Left ventricle myocardium inferior (tissue), 1 donor: ENCODE results near the gene NANOS2. TPM values are rescaled to one million over a fixed set of nuclear protein-coding genes. Genes with fewer than 3 reads are reported as not detected.
"Not testable (repeated sequence)": the region's sequence is repeated elsewhere in the genome, so short reads cannot be mapped to it uniquely, and the experiment has no call there.

ENCODE experiments used
- DNase-seq: peaks from one replicate; pipeline ENCODE4 v3.0.0-alpha.2; 2020
- H3K27ac ChIP-seq: fragments of 200-600 bp; replicated peaks from 2 replicates; pipeline ENCODE4 v1.8.0; 2021
- H3K27me3 ChIP-seq: fragments of 200-600 bp; 2 replicates; pipeline ENCODE4 v1.8.0; 2021; ENCODE audit warnings: low read depth
- H3K36me3 ChIP-seq: fragments of 200-600 bp; 2 replicates; pipeline ENCODE4 v1.8.0; 2021
- H3K4me1 ChIP-seq: fragments of 200-600 bp; 2 replicates; pipeline ENCODE4 v1.8.0; 2021
- H3K4me3 ChIP-seq: fragments of 200-600 bp; 2 replicates; pipeline ENCODE4 v1.8.0; 2021; ENCODE audit warnings: mild to moderate bottlenecking, moderate library complexity
- H3K9me3 ChIP-seq: fragments of 200-600 bp; replicated peaks from 2 replicates; pipeline ENCODE4 v1.8.0; 2021
- intact Hi-C: fragments of 100-400 bp; cut with micrococcal nuclease; formaldehyde crosslinking; loops from one replicate; pipeline ENCODE4 v1.11.0; 2022
- total RNA-seq: library from RNA; stranded (reverse); fragmentation: NEBNext Ultra II Directional; extraction: Animal tissue kit (Norgen Biotek cat#: 25700); gene quantifications from one replicate; pipeline ENCODE4 v1.2.1, GENCODE V29; 2021
- TF ChIP-seq, protein P1 (sequence below): fragments of 200-600 bp; IDR thresholded peaks from 2 replicates; pipeline ENCODE4 v1.8.0; 2021; ENCODE audit warnings: antibody characterized with exemption, mild to moderate bottlenecking, borderline replicate concordance
- donor health status: DM: no; HTN: yes; CAD: no; lungs with severe emphysema.

NANOS2 gene
- total RNA-seq, 1 donor from 2014 or later, result not detected

DNA sequence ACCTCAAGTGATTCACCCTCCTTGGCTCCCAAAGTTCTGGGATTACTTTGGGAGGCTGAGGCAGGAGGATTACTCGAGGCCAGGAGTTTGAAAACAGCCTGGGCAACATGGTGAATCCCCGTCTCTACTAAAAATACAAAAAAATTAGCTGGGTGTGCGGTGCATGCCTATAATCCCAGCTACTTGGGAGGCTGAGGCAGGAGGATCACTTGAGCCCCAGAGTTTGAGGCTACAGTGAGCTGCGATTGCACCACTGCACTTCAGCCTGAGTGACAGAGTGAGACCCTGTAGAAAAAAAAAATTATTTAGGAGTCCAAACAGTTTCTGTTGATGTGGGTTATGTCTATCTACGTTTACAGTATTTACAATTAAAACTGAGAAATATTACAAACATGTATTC is 43.8 kb downstream of the NANOS2 start:
- intact Hi-C loops, result no loop called here
- no peak overlapping the region for H3K27ac ChIP-seq
- DNase-seq, result no peak
- H3K36me3 ChIP-seq, result no peaks in the 10 kb centered on the region
- no peak overlapping the region for H3K4me3 ChIP-seq
- no peaks in the 10 kb centered on the region for H3K4me1 ChIP-seq
- TF ChIP-seq, protein P1, sequence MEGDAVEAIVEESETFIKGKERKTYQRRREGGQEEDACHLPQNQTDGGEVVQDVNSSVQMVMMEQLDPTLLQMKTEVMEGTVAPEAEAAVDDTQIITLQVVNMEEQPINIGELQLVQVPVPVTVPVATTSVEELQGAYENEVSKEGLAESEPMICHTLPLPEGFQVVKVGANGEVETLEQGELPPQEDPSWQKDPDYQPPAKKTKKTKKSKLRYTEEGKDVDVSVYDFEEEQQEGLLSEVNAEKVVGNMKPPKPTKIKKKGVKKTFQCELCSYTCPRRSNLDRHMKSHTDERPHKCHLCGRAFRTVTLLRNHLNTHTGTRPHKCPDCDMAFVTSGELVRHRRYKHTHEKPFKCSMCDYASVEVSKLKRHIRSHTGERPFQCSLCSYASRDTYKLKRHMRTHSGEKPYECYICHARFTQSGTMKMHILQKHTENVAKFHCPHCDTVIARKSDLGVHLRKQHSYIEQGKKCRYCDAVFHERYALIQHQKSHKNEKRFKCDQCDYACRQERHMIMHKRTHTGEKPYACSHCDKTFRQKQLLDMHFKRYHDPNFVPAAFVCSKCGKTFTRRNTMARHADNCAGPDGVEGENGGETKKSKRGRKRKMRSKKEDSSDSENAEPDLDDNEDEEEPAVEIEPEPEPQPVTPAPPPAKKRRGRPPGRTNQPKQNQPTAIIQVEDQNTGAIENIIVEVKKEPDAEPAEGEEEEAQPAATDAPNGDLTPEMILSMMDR, result no peak
- H3K9me3 ChIP-seq, result no peaks in the 10 kb centered on the region
- peaks cover 17% of the 10 kb centered on the region for H3K27me3 ChIP-seq

DNA sequence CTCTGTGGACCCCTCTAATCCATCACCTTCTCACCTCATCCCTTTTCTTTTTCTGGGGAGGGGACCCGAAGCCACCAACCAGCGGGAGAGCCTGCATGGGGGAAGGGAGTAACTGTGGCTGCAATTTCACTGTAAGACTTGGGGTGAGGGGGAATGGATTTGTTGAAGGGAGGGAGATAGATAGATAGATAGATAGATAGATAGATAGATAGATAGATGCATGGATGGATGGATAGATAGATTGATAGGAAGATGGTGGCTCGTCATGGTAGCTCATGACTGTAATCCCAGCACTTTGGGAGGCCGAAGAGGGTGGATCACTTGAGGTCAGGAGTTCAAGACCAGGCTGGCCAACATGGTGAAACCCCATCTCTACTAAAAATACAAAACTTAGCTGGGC is 47.3 kb downstream of the NANOS2 start:
- H3K27ac ChIP-seq, H3K36me3 ChIP-seq, DNase-seq, H3K9me3 ChIP-seq, intact Hi-C loops, H3K4me3 ChIP-seq: not testable (repeated sequence)
- peaks cover 21% of the 10 kb centered on the region for H3K4me1 ChIP-seq
- H3K27me3 ChIP-seq, result peaks cover 40% of the 10 kb centered on the region

DNA sequence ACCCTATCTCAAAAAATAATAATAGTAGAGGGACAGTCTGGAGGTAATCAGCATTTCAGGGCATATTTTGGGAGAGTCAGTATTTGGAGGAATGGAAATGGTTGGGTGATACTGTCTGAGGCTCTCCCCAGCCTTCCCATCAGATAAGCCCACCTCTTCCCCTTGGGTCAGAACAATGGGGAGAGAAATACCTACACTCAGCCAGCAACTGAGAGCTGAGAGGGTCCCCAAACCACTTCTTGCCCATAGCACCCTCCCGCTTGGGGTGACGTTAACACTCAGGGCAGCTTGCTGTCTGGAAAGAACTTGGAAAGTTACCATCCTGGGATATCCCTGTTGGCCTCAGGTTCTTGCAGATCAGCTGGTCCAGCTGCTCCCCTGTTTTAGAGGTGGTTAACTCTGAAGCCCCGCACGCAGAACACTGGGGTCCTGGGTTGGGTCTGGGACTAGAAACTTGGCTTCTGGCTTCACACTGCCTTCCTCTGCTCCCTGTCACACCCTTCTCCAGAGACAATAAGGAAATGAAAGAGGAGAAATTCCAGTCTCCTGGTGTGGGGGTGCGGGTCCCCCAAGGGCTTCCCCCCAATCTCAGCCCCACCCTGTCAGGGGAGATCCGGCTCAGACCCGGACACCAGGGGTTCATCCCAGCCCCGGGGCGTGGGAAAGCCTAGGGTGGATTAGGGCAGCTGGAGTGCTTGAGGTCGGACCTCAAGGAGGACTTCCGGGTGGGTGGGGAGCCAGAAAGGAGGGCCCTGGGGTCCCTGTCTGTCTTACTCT is 48.0 kb downstream of the NANOS2 start:
- intact Hi-C loops, result no loop called here

DNA sequence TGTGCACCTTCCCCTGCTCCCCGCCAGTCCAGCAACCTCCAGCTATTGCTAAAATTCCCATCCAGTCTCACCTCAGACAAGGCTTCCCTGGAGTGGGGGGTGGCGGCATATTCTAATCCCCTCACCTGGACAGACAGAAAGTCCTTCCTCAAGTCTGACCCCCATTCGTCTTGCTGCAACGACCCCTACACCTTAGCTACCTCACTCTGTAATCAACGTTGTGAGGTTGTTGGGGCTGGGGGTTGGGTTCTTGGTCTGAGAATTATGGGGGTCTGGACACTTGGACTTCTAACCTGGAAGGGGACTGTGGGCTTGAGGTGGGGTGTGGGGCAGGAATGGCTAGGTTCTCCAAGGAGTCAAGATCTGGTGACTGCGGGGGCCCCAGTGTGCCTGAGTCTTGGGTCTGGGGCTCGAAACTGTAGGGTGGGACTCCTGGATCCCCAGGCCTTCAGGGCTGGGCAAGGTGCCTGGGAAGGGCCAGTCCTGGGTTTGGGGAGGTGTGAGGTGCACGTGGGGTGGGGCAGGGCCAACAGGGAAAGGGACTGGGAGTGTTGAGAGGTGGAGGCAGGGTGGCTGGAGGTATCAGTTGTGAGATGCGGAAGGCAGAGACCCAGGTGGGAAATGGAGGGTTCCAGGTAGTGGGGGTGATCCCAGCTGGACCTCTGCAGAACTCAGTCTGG is 49.2 kb downstream of the NANOS2 start:
- intact Hi-C loops, result no loop called here
- peaks cover 5% of the 10 kb centered on the region for H3K36me3 ChIP-seq
- DNase-seq, result no peak
- peaks cover 38% of the 10 kb centered on the region for H3K4me1 ChIP-seq
- no peak overlapping the region for H3K27ac ChIP-seq
- H3K27me3 ChIP-seq, result peaks cover 40% of the 10 kb centered on the region
- H3K4me3 ChIP-seq, result no peak overlapping the region
- H3K9me3 ChIP-seq, result no peaks in the 10 kb centered on the region
- TF ChIP-seq, protein P1, result no peak

More for the DNA sequence above, 48.0 kb downstream of the NANOS2 start:
- Histone ChIP-seq H3K27ac (no peak overlapping the region), H3K4me1 (peaks cover 27% of the 10 kb centered on the region), H3K27me3 (peaks cover 40% of the 10 kb centered on the region), H3K36me3 (no peaks in the 10 kb centered on the region), H3K9me3 (no peaks in the 10 kb centered on the region), H3K4me3 (no peak overlapping the region)
- TF ChIP-seq, protein P1, result no peak
- no peak for DNase-seq

DNA sequence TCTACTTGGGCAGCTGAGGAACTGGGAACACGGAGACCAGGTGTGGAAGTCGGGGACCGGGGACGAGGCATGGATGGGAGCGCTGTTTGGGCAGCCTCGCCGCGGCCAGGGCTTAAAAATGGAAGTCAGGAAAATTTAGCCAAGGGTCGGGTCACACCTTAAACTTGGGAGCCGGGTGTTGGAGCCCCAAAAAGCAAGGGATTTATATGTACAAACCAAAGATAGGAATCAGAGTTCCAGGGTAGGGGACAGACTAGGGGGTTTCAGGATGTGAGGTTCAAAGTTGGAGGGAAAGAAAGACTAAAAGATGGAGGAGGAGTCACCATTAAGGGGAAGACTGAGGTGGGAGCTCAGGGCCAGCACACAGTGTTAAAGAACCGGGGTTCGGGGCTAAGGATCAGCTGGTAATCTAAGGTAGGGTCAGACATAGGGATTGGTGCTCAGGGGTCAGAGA is 49.9 kb downstream of the NANOS2 start:
- Histone ChIP-seq H3K4me1 (peaks cover 38% of the 10 kb centered on the region), H3K27me3 (peaks cover 40% of the 10 kb centered on the region), H3K36me3 (peaks cover 11% of the 10 kb centered on the region), H3K27ac (no peak overlapping the region), H3K4me3 (peak overlapping the region; percentile 98), H3K9me3 (no peaks in the 10 kb centered on the region)
- TF ChIP-seq, protein P1, result no peak
- intact Hi-C loops, result no loop called here
- no peak for DNase-seq
